Neural crest cell (in vitro differentiated cells): ENCODE measurements around the gene USB1. TPM values are rescaled to one million over a fixed set of nuclear protein-coding genes. Genes with fewer than 3 reads are reported as not detected.

ENCODE experiments used
- DNase-seq: peaks from one replicate; pipeline ENCODE4 v3.0.0; 2021; ENCODE audit warnings: low read depth, mixed read lengths, low spot score
- H3K27ac Mint-ChIP-seq: one replicate; pipeline ENCODE4 v1.8.0; 2021; ENCODE audit warnings: mild to moderate bottlenecking, mixed read lengths; ENCODE audit not compliant: unreplicated experiment
- H3K27me3 Mint-ChIP-seq: 2 replicates; pipeline ENCODE4 v1.8.0; 2021; ENCODE audit warnings: low read depth, mild to moderate bottlenecking, mixed read lengths
- H3K36me3 Mint-ChIP-seq: 2 replicates; pipeline ENCODE4 v1.8.0; 2021; ENCODE audit warnings: low read depth, mild to moderate bottlenecking, mixed read lengths
- H3K4me1 Mint-ChIP-seq: 2 replicates; pipeline ENCODE4 v1.8.0; 2021; ENCODE audit warnings: mixed read lengths
- H3K4me3 Mint-ChIP-seq: one replicate; pipeline ENCODE4 v1.8.0; 2021; ENCODE audit warnings: mild to moderate bottlenecking, mixed read lengths
- H3K9me3 Mint-ChIP-seq: 2 replicates; pipeline ENCODE4 v1.8.0; 2021; ENCODE audit warnings: mixed read lengths
- total RNA-seq: library from RNA; stranded (reverse); gene quantifications from 2 replicates; pipeline ENCODE4 v1.2.1, GENCODE V29; 2021
- TF ChIP-seq, protein P1 (sequence below): fragments of 200-600 bp; sonication (generic); conservative IDR thresholded peaks from 2 replicates; pipeline ENCODE4 v1.5.0; 2021; ENCODE audit warnings: antibody characterized with exemption, mild to moderate bottlenecking

USB1 gene
- total RNA-seq, 1 donor from 2014 or later: 74.8 TPM

DNA sequence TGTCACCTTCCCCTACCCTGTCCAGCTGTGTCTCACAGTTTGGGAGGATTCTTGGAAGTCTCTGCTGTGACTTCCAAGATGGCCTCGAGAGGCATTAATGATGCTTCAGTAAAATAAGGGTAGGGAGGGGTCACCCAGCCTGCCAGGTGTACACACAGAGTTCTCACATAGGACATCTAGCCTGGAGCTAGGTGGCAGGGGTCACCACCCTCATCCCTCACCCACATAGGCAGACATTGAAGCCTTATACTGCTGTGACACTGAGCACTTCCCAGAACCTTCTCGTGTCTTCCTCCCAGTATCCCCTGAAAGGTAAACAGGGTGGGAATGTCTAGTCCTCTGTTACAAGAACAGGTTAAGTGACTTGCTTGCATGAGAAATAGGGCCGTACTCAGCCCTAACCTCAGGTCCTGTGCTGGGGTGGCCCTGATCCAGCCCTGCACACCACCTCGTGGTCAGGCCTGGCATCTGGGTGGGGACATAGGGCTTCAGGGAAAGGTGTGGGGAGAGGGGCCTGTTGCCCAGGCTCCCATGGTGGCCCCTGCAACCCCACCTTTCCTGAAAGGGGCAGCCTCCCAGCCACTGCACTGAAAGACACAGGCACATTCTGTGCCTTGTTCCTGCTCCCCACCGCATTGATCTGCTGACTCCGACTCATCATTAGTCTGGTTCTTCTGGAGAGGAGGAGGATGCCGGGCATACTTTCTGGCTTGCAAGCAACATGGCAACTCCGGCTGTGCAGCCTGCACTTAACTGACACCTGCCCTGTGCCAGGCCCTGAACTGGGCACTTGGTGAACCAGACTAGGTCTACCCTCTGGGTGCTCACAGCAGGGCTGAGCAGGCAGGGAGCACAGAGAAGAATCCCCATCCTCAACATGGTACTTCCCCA lies 20.7 kb downstream of the USB1 start:
- TF ChIP-seq, protein P1, sequence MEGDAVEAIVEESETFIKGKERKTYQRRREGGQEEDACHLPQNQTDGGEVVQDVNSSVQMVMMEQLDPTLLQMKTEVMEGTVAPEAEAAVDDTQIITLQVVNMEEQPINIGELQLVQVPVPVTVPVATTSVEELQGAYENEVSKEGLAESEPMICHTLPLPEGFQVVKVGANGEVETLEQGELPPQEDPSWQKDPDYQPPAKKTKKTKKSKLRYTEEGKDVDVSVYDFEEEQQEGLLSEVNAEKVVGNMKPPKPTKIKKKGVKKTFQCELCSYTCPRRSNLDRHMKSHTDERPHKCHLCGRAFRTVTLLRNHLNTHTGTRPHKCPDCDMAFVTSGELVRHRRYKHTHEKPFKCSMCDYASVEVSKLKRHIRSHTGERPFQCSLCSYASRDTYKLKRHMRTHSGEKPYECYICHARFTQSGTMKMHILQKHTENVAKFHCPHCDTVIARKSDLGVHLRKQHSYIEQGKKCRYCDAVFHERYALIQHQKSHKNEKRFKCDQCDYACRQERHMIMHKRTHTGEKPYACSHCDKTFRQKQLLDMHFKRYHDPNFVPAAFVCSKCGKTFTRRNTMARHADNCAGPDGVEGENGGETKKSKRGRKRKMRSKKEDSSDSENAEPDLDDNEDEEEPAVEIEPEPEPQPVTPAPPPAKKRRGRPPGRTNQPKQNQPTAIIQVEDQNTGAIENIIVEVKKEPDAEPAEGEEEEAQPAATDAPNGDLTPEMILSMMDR: no peak
- H3K4me1 Mint-ChIP-seq: peaks cover 21% of the 10 kb centered on the region
- H3K4me3 Mint-ChIP-seq: no peak overlapping the region
- no peaks in the 10 kb centered on the region for H3K36me3 Mint-ChIP-seq
- H3K27me3 Mint-ChIP-seq: peaks cover 26% of the 10 kb centered on the region
- DNase-seq: no peak
- H3K9me3 Mint-ChIP-seq: no peaks in the 10 kb centered on the region
- H3K27ac Mint-ChIP-seq: no peak overlapping the region

DNA sequence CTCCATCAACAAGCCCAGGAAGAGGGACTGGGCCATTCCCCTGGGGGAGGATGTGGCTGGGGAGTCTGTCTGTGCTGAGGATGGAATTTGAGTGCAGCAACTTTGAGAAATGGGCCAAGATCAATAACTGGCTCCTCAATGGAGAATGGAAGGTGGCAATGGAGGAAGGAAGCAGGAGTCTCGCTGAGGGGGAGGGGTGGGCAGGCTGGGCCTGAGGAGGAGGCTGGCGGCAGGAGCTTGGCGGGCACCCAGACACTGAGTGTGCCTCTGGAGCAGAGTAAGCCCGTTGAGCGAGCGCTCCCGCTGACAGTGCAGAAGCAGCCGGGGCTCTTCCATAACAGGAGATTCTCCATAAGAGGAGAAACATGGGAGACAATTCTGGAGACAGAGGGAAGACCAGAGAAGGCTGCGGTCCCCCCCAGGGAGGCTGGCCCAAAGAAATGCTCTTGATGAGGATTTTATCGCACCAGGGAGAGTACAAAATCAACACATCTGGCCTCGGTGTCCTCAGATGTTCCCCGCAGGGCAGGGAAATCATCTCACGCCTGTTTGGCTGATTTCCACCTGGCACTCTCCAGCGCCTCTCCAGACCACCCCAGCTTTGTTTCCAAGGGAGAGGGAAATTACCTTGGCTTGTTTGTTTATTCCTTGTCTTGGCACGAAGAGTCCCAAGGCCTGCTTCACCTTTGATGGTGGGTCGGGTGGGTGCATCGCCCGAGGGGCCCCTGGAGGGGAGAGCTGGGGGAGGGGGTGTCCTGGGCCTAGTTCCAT lies 21.6 kb downstream of the USB1 start:
- H3K4me3 Mint-ChIP-seq: peak overlapping the region; percentile 74
- H3K27ac Mint-ChIP-seq: no peak overlapping the region
- H3K4me1 Mint-ChIP-seq: peaks cover 21% of the 10 kb centered on the region

GRCh38 chr16:58024486-58025350 lies 23.5 kb downstream of the USB1 start:
- TF ChIP-seq, protein P1: no peak
- no peak for DNase-seq
- peaks cover 3% of the 10 kb centered on the region for H3K36me3 Mint-ChIP-seq
- peaks cover 32% of the 10 kb centered on the region for H3K27me3 Mint-ChIP-seq
- H3K27ac Mint-ChIP-seq: no peak overlapping the region
- peaks cover 38% of the 10 kb centered on the region for H3K4me1 Mint-ChIP-seq
- peak overlapping the region; percentile 89 for H3K4me3 Mint-ChIP-seq
- no peaks in the 10 kb centered on the region for H3K9me3 Mint-ChIP-seq

More for the DNA sequence above, 21.6 kb downstream of the USB1 start:
- DNase-seq: no peak
- H3K36me3 Mint-ChIP-seq: no peaks in the 10 kb centered on the region
- peaks cover 26% of the 10 kb centered on the region for H3K27me3 Mint-ChIP-seq
- no peaks in the 10 kb centered on the region for H3K9me3 Mint-ChIP-seq
- TF ChIP-seq, protein P1: no peak

DNA sequence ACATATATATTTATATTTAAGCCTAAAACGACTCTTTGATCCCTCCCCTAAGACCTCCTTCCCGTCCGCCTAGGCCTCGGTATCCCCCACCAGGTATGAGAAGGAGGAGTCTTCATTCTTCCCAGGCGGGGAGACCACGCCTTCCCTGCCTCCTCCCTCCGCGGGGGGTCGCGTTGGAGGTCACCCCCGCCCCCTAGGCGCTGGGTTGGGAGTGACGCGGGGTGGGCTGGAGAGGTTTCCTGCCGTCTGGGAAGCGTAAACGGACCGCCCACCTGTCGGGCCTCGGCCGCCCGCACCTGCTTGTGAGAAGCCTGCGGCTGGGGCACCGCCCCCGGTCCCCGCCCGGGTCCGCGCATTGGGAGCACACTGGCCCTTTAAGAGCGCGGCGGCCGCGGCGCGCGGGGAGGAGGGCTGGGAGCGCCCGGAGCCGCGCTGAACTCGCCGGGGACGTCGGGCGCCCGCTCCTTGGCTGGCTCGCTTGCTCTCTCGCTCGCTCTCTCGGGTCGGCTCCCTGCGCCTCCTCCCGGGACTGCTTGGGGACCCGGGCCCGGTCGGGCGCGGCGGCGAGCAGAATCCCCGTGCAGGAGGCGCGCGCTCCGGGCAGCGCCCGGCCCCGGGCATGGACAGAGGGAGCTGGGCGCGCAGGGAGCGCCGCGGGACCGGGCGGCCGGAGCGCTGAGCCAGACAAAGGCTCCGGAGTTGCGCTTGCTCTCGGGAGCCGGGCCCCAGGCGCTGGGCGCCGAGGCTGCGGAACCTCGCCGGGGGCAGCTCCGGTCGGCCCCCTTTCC lies 24.3 kb downstream of the USB1 start, which contains the start of gene MMP15:
Gene MMP15, plus strand, starts transcription at position 404 of the 788 bp plus-strand sequence. CDS start 597 bp downstream, outside the sequence.
- DNase-seq: peak; percentile 58
- H3K4me3 Mint-ChIP-seq: peak within 1 kb of the TSS; percentile 89
- TF ChIP-seq, protein P1: peak; percentile 11
- no peaks in the 10 kb centered on the region for H3K9me3 Mint-ChIP-seq
- H3K27me3 Mint-ChIP-seq: peaks cover 34% of the 10 kb centered on the region
- peaks cover 42% of the 10 kb centered on the region for H3K4me1 Mint-ChIP-seq
- no peak within 1 kb of the TSS for H3K27ac Mint-ChIP-seq
- peaks cover 3% of the 10 kb centered on the region for H3K36me3 Mint-ChIP-seq
